ENCODE measurements around the gene APOBEC3B. TPM values are rescaled to one million over a fixed set of nuclear protein-coding genes. Genes with fewer than 3 reads are reported as not detected.
"Not testable (repeated sequence)": the region's sequence is repeated elsewhere in the genome, so short reads cannot be mapped to it uniquely, and the experiment has no call there.

The APOBEC3B gene
- total RNA-seq, 1 experiment from 2014 or later: 8.7 TPM

GRCh38 chr22:38967451-38968450 lies 14.4 kb upstream of the APOBEC3B start:
- DNase-seq (ENCODE audit: low spot score): no peak

GRCh38 chr22:38968801-38969200 lies 13.3 kb upstream of the APOBEC3B start:
- DNase-seq (ENCODE audit: low spot score): no peak

- DNase-seq (ENCODE audit: low spot score): no peak
These were observed 11.6 kb upstream of the APOBEC3B start for GRCh38 chr22:38970551-38970950.

- DNase-seq (ENCODE audit: low spot score): no peak
These were observed 10.9 kb upstream of the APOBEC3B start for GRCh38 chr22:38971202-38971601.

- DNase-seq (ENCODE audit: low spot score): no peak
These were observed 10.4 kb upstream of the APOBEC3B start for GRCh38 chr22:38971791-38972190.

GRCh38 chr22:38972558-38972957 lies 9.6 kb upstream of the APOBEC3B start:
- no peak for DNase-seq (ENCODE audit: low spot score)

GRCh38 chr22:38973289-38974169 lies 8.6 kb upstream of the APOBEC3B start:
- DNase-seq (ENCODE audit: low spot score): no peak

- DNase-seq (ENCODE audit: low spot score): no peak
These were observed 7.8 kb upstream of the APOBEC3B start for GRCh38 chr22:38974170-38974825.

GRCh38 chr22:38974826-38975175 lies 7.3 kb upstream of the APOBEC3B start:
- no peak for DNase-seq (ENCODE audit: low spot score)

GRCh38 chr22:38977289-38977688 lies 4.9 kb upstream of the APOBEC3B start:
- not testable (repeated sequence) for DNase-seq (ENCODE audit: low spot score)

GRCh38 chr22:38980587-38980986 lies 1.6 kb upstream of the APOBEC3B start:
- DNase-seq (ENCODE audit: low spot score): not testable (repeated sequence)

- no peak for DNase-seq (ENCODE audit: low spot score)
These were observed 849 bp upstream of the APOBEC3B start for GRCh38 chr22:38981005-38981991.

- DNase-seq (ENCODE audit: low spot score): no peak
These were observed 2.1 kb downstream of the APOBEC3B start for GRCh38 chr22:38984224-38984623.

- peak; percentile 82 for DNase-seq (ENCODE audit: low spot score)
These were observed 2.9 kb downstream of the APOBEC3B start for GRCh38 chr22:38984784-38985757.

- no peak for DNase-seq (ENCODE audit: low spot score)
These were observed 4.5 kb downstream of the APOBEC3B start for GRCh38 chr22:38986629-38987028.

GRCh38 chr22:38987171-38987895 lies 5.2 kb downstream of the APOBEC3B start:
- DNase-seq (ENCODE audit: low spot score): no peak

- no peak for DNase-seq (ENCODE audit: low spot score)
These were observed 7.3 kb downstream of the APOBEC3B start for GRCh38 chr22:38989466-38989865.

GRCh38 chr22:38992871-38993371 lies 10.8 kb downstream of the APOBEC3B start:
- not testable (repeated sequence) for DNase-seq (ENCODE audit: low spot score)

- DNase-seq (ENCODE audit: low spot score): no peak
These were observed 14.0 kb downstream of the APOBEC3B start for GRCh38 chr22:38996105-38996504.

Measured in A172 (cell line).